SK-N-SH (cell line): ENCODE measurements around the gene AWAT2. TPM values are rescaled to one million over a fixed set of nuclear protein-coding genes. Genes with fewer than 3 reads are reported as not detected.

ENCODE experiments used
- CTCF ChIA-PET: fragments of 300-600, 350-600 bp; formaldehyde crosslinking; extraction: SDS; loops from one replicate; lab custom pipeline; 2021; lab: Yijun Ruan, JAX
- POLR2A ChIA-PET: fragments of 350-600 bp; sonication (Branson Sonifier 250); formaldehyde crosslinking; extraction: SDS; loops from one replicate; lab custom pipeline; 2020; ENCODE audit warnings: antibody characterized with exemption, inconsistent platforms; lab: Yijun Ruan, JAX
- DNase-seq: peaks from one replicate; pipeline ENCODE4 v3.0.0; 2012
- H2AFZ ChIP-seq: fragments of 200-600 bp; sonication (generic); 2 replicates; pipeline ENCODE4 v1.8.1; 2016; ENCODE audit warnings: antibody characterized with exemption, mild to moderate bottlenecking, low read depth
- H3F3A ChIP-seq: fragments of 200-600 bp; sonication (generic); replicated peaks from 2 replicates; pipeline ENCODE3; 2016; ENCODE audit warnings: antibody characterized with exemption, mild to moderate bottlenecking; ENCODE audit not compliant: insufficient read depth
- H3K27ac ChIP-seq, 2 experiments: fragments of 200-500 bp in 1 of 2; fragments of 200-600 bp in 1 of 2; sonication (Bioruptor generic) in 1 of 2; sonication (generic), shearing (Covaris generic) in 1 of 2; 2 replicates each; pipeline versions ENCODE4 v1.5.1 to v1.6.1; 2014 to 2016; ENCODE audit warnings: low read depth in 2 of 2, inconsistent platforms in 1 of 2, low read length in 1 of 2, mild to moderate bottlenecking in 1 of 2, mixed read lengths in 1 of 2
- H3K27me3 ChIP-seq: fragments of 200-600 bp; sonication (generic), shearing (Covaris generic); 2 replicates; pipeline ENCODE4 v1.6.1; 2016; ENCODE audit warnings: mixed run types; ENCODE audit not compliant: insufficient read depth
- H3K36me3 ChIP-seq, 2 experiments: fragments of 200-500 bp in 1 of 2; fragments of 200-600 bp in 1 of 2; sonication (Bioruptor generic) in 1 of 2; sonication (generic) in 1 of 2; replicated peaks in 1 of 2; 2 replicates each; pipeline versions ENCODE3 to v1.5.1; 2014 to 2016; ENCODE audit warnings: low read length in 1 of 2, mild to moderate bottlenecking in 1 of 2; ENCODE audit not compliant: insufficient read depth in 2 of 2, control insufficient read depth in 1 of 2
- H3K4me1 ChIP-seq, 2 experiments: fragments of 200-500 bp in 1 of 2; fragments of 200-600 bp in 1 of 2; sonication (Bioruptor generic) in 1 of 2; sonication (generic), shearing (Covaris generic) in 1 of 2; 2 replicates each; pipeline versions ENCODE4 v1.5.1 to v1.6.1; 2014 to 2016; ENCODE audit warnings: low read depth in 1 of 2, low read length in 1 of 2, mixed run types in 1 of 2; ENCODE audit not compliant: insufficient read depth in 2 of 2, control insufficient read depth in 1 of 2
- H3K4me2 ChIP-seq: fragments of 200-600 bp; sonication (generic), shearing (Covaris generic); 2 replicates; pipeline ENCODE4 v1.6.1; 2017; ENCODE audit warnings: mixed run types
- H3K4me3 ChIP-seq, 2 experiments: fragments of 200-500 bp in 1 of 2; fragments of 200-600 bp in 1 of 2; sonication (Bioruptor generic) in 1 of 2; sonication (generic), shearing (Covaris generic) in 1 of 2; 2 replicates each; pipeline versions ENCODE4 v1.5.1 to v1.8.1; 2014 to 2016; ENCODE audit warnings: low read depth in 2 of 2, inconsistent platforms in 1 of 2, low read length in 1 of 2, mild to moderate bottlenecking in 1 of 2, mixed read lengths in 1 of 2, moderate library complexity in 1 of 2
- H3K79me2 ChIP-seq: fragments of 200-600 bp; sonication (generic); 2 replicates; pipeline ENCODE4 v1.8.1; 2017; ENCODE audit warnings: mild to moderate bottlenecking; ENCODE audit not compliant: insufficient read depth
- H3K9ac ChIP-seq: fragments of 200-600 bp; sonication (generic); 2 replicates; pipeline ENCODE4 v1.6.1; 2017; ENCODE audit warnings: mixed run types
- H3K9me2 ChIP-seq: fragments of 200-600 bp; sonication (generic); 2 replicates; pipeline ENCODE4 v1.6.1; 2017; ENCODE audit warnings: mixed run types
- H3K9me3 ChIP-seq: fragments of 200-600 bp; sonication (generic); 2 replicates; pipeline ENCODE4 v1.6.1; 2017; ENCODE audit warnings: mixed run types, mild to moderate bottlenecking, moderate library complexity
- H4K20me1 ChIP-seq: fragments of 200-600 bp; sonication (generic); 2 replicates; pipeline ENCODE4 v1.6.1; 2017; ENCODE audit warnings: mild to moderate bottlenecking, mixed run types; ENCODE audit not compliant: insufficient read depth
- CHD2 ChIP-seq: fragments of 150-350 bp; IDR thresholded peaks from 2 replicates; pipeline ENCODE4 v1.6.1; 2018; ENCODE audit warnings: low read length; ENCODE audit not compliant: partially characterized antibody
- ELF1 ChIP-seq: IDR thresholded peaks from 2 replicates; pipeline ENCODE4 v1.4.0; 2012
- EZH2phosphoT487 ChIP-seq: fragments of 200-600 bp; sonication (generic); IDR thresholded peaks from 2 replicates; pipeline ENCODE4 v1.6.1; 2017; ENCODE audit warnings: low read depth, mixed run types, mild to moderate bottlenecking, antibody characterized with exemption, moderate library complexity, borderline replicate concordance
- FOSL2 ChIP-seq: IDR thresholded peaks from 2 replicates; pipeline ENCODE4 v1.4.0; 2012; ENCODE audit warnings: low read depth, mild to moderate bottlenecking, moderate library complexity, borderline replicate concordance
- GATA2 ChIP-seq: sonication (generic); formaldehyde crosslinking; IDR thresholded peaks from 2 replicates; pipeline ENCODE4 v1.5.0; 2020; ENCODE audit warnings: mild to moderate bottlenecking, missing genetic modification reagents
- IRF3 ChIP-seq: fragments of 150-350 bp; IDR thresholded peaks from 2 replicates; pipeline ENCODE4 v1.6.1; 2016; ENCODE audit warnings: mild to moderate bottlenecking, low read depth, low read length
- MAX ChIP-seq: IDR thresholded peaks from 2 replicates; pipeline ENCODE4 v1.4.0; 2012; ENCODE audit warnings: low read depth
- MEF2A ChIP-seq: IDR thresholded peaks from 2 replicates; pipeline ENCODE4 v1.4.0; 2012; ENCODE audit warnings: low read depth, borderline replicate concordance
- MXI1 ChIP-seq: IDR thresholded peaks from 2 replicates; pipeline ENCODE4 v1.6.1; 2012; ENCODE audit warnings: mild to moderate bottlenecking, low read depth, low read length, improper control_type of control experiment
- NFIC ChIP-seq: IDR thresholded peaks from 2 replicates; pipeline ENCODE4 v1.4.0; 2012; ENCODE audit warnings: borderline replicate concordance
- NRF1 ChIP-seq: IDR thresholded peaks from 2 replicates; pipeline ENCODE4 v1.6.1; 2012; ENCODE audit warnings: low read depth, mild to moderate bottlenecking, low read length
- POLR2AphosphoS5 ChIP-seq: IDR thresholded peaks from 2 replicates; pipeline ENCODE4 v1.6.1; 2012; ENCODE audit warnings: low read depth, low read length
- RCOR1 ChIP-seq: fragments of 150-350 bp; IDR thresholded peaks from 2 replicates; pipeline ENCODE4 v1.6.1; 2017; ENCODE audit warnings: antibody characterized with exemption, low read length
- TCF12 ChIP-seq: IDR thresholded peaks from 2 replicates; pipeline ENCODE4 v1.4.0; 2012
- TEAD4 ChIP-seq: IDR thresholded peaks from 2 replicates; pipeline ENCODE4 v1.4.0; 2012; ENCODE audit warnings: mild to moderate bottlenecking, borderline replicate concordance; ENCODE audit not compliant: insufficient read depth
- USF2 ChIP-seq: fragments of 150-350 bp; IDR thresholded peaks from 2 replicates; pipeline ENCODE4 v1.6.1; 2017; ENCODE audit warnings: antibody characterized with exemption, low read length, low read depth, borderline replicate concordance
- ZBTB33 ChIP-seq: IDR thresholded peaks from 2 replicates; pipeline ENCODE4 v1.4.0; 2012; ENCODE audit warnings: low read depth, borderline replicate concordance
- WGBS: methylation state at CpG from one replicate; pipeline ENCODE4 v1.1.6; 2017; ENCODE audit warnings: low lambda C conversion rate; 5-methylcytosine and 5-hydroxymethylcytosine counted together
- polyA plus RNA-seq, 3 experiments: library from polyadenylated mRNA; depleted of rRNA; stranded (reverse); fragments of >200 nt; gene quantifications; 2 replicates each; pipeline ENCODE4 v1.2.3, GENCODE V29; 2012

Gene AWAT2
- polyA plus RNA-seq, 1 of the 3 experiments (the other 2 are of a cell fraction): 0.13 TPM

GRCh38 chrX:70007946-70008345 is 41.8 kb downstream of the AWAT2 start:
- no peak for TF ChIP-seq POLR2AphosphoS5
- no peak for TF ChIP-seq RCOR1
- no peak for TF ChIP-seq MEF2A
- TF ChIP-seq FOSL2: no peak
- TF ChIP-seq NFIC: no peak
- TF ChIP-seq TEAD4: no peak
- no peak for TF ChIP-seq NRF1
- TF ChIP-seq USF2: no peak
- TF ChIP-seq GATA2 (CRISPR knock-in tag): no peak
- no peak for TF ChIP-seq CHD2
- TF ChIP-seq ELF1: no peak
- TF ChIP-seq ZBTB33: no peak
- TF ChIP-seq TCF12: no peak
- TF ChIP-seq MAX: no peak
- TF ChIP-seq EZH2phosphoT487: no peak
- Histone ChIP-seq H3K9me2 (no peaks in the 10 kb centered on the region), H3K27me3 (peaks cover 14% of the 10 kb centered on the region; the same call in 1 of the 2 replicates), H3F3A (no peaks in the 10 kb centered on the region), H3K79me2 (no peaks in the 10 kb centered on the region), H3K36me3 (no peaks in the 10 kb centered on the region), H3K4me3 (no peak overlapping the region), H3K4me2 (no peak overlapping the region), H3K27ac (no peak overlapping the region), H3K4me1 (no peaks in the 10 kb centered on the region), H3K9me3 (no peaks in the 10 kb centered on the region), H4K20me1 (no peaks in the 10 kb centered on the region), H2AFZ (no peak overlapping the region), H3K9ac (no peak overlapping the region)
- CTCF ChIA-PET: interaction anchor here (0.7 to 1.1 kb wide), 2 partner anchors 23 to 166 kb away, joined by 3 read pairs; no protein-coding TSS in a partner anchor
- POLR2A ChIA-PET: no interaction called here
- no peak for DNase-seq

GRCh38 chrX:70001708-70002341 is 47.9 kb downstream of the AWAT2 start:
- 18% methylated on average over 3 of the region's 3 CpGs for WGBS
- POLR2A ChIA-PET: no interaction called here
- Histone ChIP-seq H3K79me2 (no peaks in the 10 kb centered on the region), H3K9me2 (no peaks in the 10 kb centered on the region), H3K27me3 (no peaks in the 10 kb centered on the region; the same call in 1 of the 2 replicates), H2AFZ (no peak overlapping the region), H3K4me2 (no peak overlapping the region), H3K9me3 (no peaks in the 10 kb centered on the region), H4K20me1 (no peaks in the 10 kb centered on the region), H3K9ac (no peak overlapping the region), H3K36me3 (no peaks in the 10 kb centered on the region), H3K27ac (no peak overlapping the region), H3F3A (no peaks in the 10 kb centered on the region), H3K4me1 (no peaks in the 10 kb centered on the region), H3K4me3 (no peak overlapping the region)
- CTCF ChIA-PET: interaction anchor here (1.2 kb wide), 1 partner anchor 95 kb away, joined by 3 read pairs; no protein-coding TSS in a partner anchor
- no peak for DNase-seq
- TF ChIP-seq MAX (no peak), IRF3 (no peak), MXI1 (no peak), TEAD4 (no peak)
